RWPE1 (cell line): ENCODE results near the gene NUFIP1.

ENCODE experiments used
- CTCF ChIA-PET: fragments of 350-600 bp; sonication (Branson Sonifier 250); formaldehyde crosslinking; extraction: SDS; loops from one replicate; lab custom pipeline; 2021; lab: Yijun Ruan, JAX
- POLR2A ChIA-PET: fragments of 400-600 bp; formaldehyde crosslinking; extraction: SDS; loops from one replicate; lab custom pipeline; 2020; ENCODE audit warnings: antibody characterized with exemption; ENCODE audit not compliant: low non-redundant PET; lab: Yijun Ruan, JAX
- DNase-seq: peaks from one replicate; pipeline ENCODE4 v3.0.0; 2012; ENCODE audit warnings: low spot score
- H3K27ac ChIP-seq: fragments of 450-650 bp; 2 replicates; pipeline ENCODE4 v1.5.1; 2017
- TF ChIP-seq, protein P1 (sequence below): fragments of 450-650 bp; conservative IDR thresholded peaks from 2 replicates; pipeline ENCODE4 v1.5.1; 2017; ENCODE audit warnings: low read depth, mild to moderate bottlenecking

NUFIP1 gene

DNA sequence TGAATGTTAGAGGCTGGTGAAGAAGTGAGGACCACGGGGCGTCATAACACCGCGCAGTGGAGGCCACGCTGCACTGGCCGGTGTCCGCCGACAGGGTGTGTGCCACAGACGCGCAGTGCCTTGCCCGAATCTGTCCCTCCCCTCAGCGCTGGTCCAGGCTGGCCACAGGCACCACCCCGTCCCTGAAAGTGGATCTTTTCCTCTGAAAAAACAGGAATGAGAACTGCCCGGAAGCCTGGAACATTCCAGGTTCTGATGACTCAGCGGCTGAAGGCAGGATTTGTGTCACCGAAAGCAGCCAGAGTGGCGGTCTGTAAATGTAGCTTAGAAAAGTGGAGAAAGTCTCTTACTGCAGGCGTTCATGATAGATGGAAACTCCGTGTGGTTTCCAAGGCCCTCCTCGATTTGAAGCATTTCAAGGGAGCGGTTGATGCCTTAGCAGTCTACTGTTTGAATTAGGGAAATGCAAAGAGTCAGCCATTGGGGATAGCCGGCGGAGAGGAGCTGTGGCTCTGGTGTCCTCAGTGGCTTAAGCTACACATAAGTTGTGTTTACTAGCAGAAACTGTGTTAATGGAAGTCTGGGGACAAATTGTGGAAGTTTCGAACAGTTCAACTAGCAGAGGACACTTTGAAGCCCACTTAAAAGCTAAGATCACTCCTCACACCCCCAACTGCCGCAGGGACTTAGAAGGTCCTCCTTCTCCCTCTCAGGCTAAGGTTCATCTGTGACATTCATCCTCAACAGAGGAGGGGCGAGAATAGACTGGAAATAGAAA, 70.8 kb downstream of the NUFIP1 start:
- H3K27ac ChIP-seq: peak overlapping the region; percentile 99
- TF ChIP-seq, protein P1, sequence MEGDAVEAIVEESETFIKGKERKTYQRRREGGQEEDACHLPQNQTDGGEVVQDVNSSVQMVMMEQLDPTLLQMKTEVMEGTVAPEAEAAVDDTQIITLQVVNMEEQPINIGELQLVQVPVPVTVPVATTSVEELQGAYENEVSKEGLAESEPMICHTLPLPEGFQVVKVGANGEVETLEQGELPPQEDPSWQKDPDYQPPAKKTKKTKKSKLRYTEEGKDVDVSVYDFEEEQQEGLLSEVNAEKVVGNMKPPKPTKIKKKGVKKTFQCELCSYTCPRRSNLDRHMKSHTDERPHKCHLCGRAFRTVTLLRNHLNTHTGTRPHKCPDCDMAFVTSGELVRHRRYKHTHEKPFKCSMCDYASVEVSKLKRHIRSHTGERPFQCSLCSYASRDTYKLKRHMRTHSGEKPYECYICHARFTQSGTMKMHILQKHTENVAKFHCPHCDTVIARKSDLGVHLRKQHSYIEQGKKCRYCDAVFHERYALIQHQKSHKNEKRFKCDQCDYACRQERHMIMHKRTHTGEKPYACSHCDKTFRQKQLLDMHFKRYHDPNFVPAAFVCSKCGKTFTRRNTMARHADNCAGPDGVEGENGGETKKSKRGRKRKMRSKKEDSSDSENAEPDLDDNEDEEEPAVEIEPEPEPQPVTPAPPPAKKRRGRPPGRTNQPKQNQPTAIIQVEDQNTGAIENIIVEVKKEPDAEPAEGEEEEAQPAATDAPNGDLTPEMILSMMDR: peak; percentile 78
- peak; percentile 73 for DNase-seq
- POLR2A ChIA-PET: no interaction called here
- CTCF ChIA-PET: interaction anchor here (0.7 to 1.6 kb wide), 3 partner anchors 12 to 435 kb away, joined by 3 to 4 read pairs (median 3); no protein-coding TSS in a partner anchor

GRCh38 chr13:44917589-44918325, 71.5 kb downstream of the NUFIP1 start:
- H3K27ac ChIP-seq: peak overlapping the region; percentile 99
- POLR2A ChIA-PET: no interaction called here
- CTCF ChIA-PET: interaction anchor here (0.7 to 1.6 kb wide), 2 partner anchors 11 to 47 kb away, joined by 3 to 4 read pairs; no protein-coding TSS in a partner anchor
- TF ChIP-seq, protein P1: no peak
- peak; percentile 82 for DNase-seq

- H3K27ac ChIP-seq: no peak overlapping the region
- DNase-seq: no peak
- CTCF ChIA-PET: no interaction called here
- POLR2A ChIA-PET: no interaction called here
- TF ChIP-seq, protein P1: no peak
Observed at GRCh38 chr13:44912278-44913016, 76.8 kb downstream of the NUFIP1 start.

- ChIA-PET POLR2A (no interaction called here), CTCF (no interaction called here)
- TF ChIP-seq, protein P1: no peak
- no peak for DNase-seq
- no peak overlapping the region for H3K27ac ChIP-seq
Observed at GRCh38 chr13:44908712-44909111, 80.6 kb downstream of the NUFIP1 start.

DNA sequence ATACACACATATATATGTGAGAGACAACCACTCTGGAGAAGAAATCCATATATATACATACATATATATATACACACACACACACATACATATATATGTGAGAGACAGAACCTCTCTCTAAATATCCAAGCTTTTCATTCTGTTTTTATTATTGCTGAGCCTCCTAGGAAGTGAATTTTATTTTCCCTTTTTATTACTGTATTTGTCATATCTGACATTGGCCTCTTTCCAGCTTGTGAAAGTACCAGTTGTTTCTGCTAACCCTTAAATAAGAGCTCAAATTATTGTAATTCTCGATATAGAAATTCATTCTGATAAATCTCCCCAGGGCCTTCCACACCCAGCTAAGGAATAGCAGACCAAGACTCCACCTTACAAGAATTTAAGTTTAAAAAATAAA, 81.0 kb downstream of the NUFIP1 start:
- DNase-seq: no peak
- POLR2A ChIA-PET: no interaction called here
- CTCF ChIA-PET: no interaction called here
- no peak overlapping the region for H3K27ac ChIP-seq
- TF ChIP-seq, protein P1: no peak

DNA sequence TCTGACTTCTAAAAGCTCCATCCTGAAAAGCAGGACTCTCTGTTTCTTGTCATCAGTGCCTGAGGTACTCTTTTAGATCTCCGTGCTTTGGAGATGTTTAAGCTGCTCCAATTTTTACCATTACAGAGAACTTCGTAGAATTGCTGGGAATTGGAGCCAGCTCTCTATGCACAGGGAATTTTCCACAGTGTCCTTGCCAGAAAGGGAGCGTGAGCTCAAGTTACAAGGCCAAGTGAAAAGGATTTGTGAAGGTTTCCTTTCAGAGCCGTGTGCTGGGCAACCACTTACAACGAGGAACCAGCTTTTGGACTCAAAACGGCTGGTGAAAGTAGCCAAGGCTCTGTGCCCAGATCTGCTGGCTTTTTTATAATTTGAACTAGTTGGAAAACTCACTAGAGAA, 82.6 kb downstream of the NUFIP1 start:
- POLR2A ChIA-PET: no interaction called here
- no peak for DNase-seq
- CTCF ChIA-PET: interaction anchor here (0.8 kb wide), 2 partner anchors 12 to 417 kb away, joined by 3 read pairs; no protein-coding TSS in a partner anchor

More for the DNA sequence above, 82.6 kb downstream of the NUFIP1 start:
- H3K27ac ChIP-seq: no peak overlapping the region
- TF ChIP-seq, protein P1: no peak
